GM23338 (cell line): ENCODE data around the gene LRRC28. TPM values are rescaled to one million over a fixed set of nuclear protein-coding genes. Genes with fewer than 3 reads are reported as not detected.

Experiments used
- ATAC-seq: fragments of 200-7000 bp; cut with Tn5 transposase; 3 replicates; pipeline ENCODE4 v1.9.1; 2020
- DNase-seq: peaks from one replicate; pipeline ENCODE4 v3.0.0-alpha.2; 2015; ENCODE audit warnings: low spot score
- H2AFZ ChIP-seq: fragments of 200-600 bp; sonication (generic); 2 replicates; pipeline ENCODE4 v1.8.0; 2016; ENCODE audit warnings: antibody characterized with exemption, mild to moderate bottlenecking, moderate library complexity
- H3F3A ChIP-seq: fragments of 200-600 bp; sonication (generic); replicated peaks from 2 replicates; pipeline ENCODE4 v1.8.0; 2017; ENCODE audit warnings: antibody characterized with exemption, mixed run types, low read depth
- H3K27ac ChIP-seq: fragments of 200-600 bp; sonication (generic); 2 replicates; pipeline ENCODE4 v1.6.1; 2016; ENCODE audit warnings: low read depth
- H3K27me3 ChIP-seq: fragments of 200-600 bp; sonication (generic); 2 replicates; pipeline ENCODE4 v1.8.0; 2016; ENCODE audit warnings: mild to moderate bottlenecking, mixed run types, moderate library complexity; ENCODE audit not compliant: insufficient read depth
- H3K36me3 ChIP-seq: fragments of 200-600 bp; sonication (generic); 2 replicates; pipeline ENCODE4 v1.8.0; 2016; ENCODE audit warnings: mild to moderate bottlenecking; ENCODE audit not compliant: insufficient read depth
- H3K4me1 ChIP-seq: fragments of 200-600 bp; sonication (generic); 2 replicates; pipeline ENCODE4 v1.8.0; 2016; ENCODE audit warnings: mild to moderate bottlenecking, moderate library complexity; ENCODE audit not compliant: insufficient read depth
- H3K4me2 ChIP-seq: fragments of 200-600 bp; sonication (generic); 2 replicates; pipeline ENCODE4 v1.7.1; 2017; ENCODE audit warnings: mixed run types
- H3K4me3 ChIP-seq: fragments of 200-600 bp; sonication (generic); 2 replicates; pipeline ENCODE4 v1.6.1; 2016; ENCODE audit warnings: mixed run types
- H3K79me2 ChIP-seq: fragments of 200-600 bp; sonication (generic); replicated peaks from 2 replicates; pipeline ENCODE4 v1.8.0; 2017; ENCODE audit warnings: mild to moderate bottlenecking; ENCODE audit not compliant: insufficient read depth
- H3K9me2 ChIP-seq: fragments of 200-600 bp; sonication (generic); 2 replicates; pipeline ENCODE4 v1.8.0; 2017; ENCODE audit not compliant: insufficient read depth
- H4K20me1 ChIP-seq: fragments of 200-600 bp; sonication (generic); replicated peaks from 2 replicates; pipeline ENCODE4 v1.8.0; 2017; ENCODE audit warnings: mild to moderate bottlenecking; ENCODE audit not compliant: insufficient read depth
- H3K27ac Mint-ChIP-seq: 2 replicates; pipeline ENCODE4 v1.8.0; 2020; ENCODE audit warnings: inconsistent platforms, mild to moderate bottlenecking, moderate library complexity, mixed read lengths
- H3K27me3 Mint-ChIP-seq: 3 replicates; pipeline ENCODE4 v1.8.0; 2022; ENCODE audit warnings: low read depth, mild to moderate bottlenecking, moderate library complexity, mixed read lengths, inconsistent platforms; ENCODE audit not compliant: insufficient read depth, poor library complexity
- H3K36me3 Mint-ChIP-seq: 3 replicates; pipeline ENCODE4 v1.8.0; 2021; ENCODE audit warnings: low read depth, mild to moderate bottlenecking, inconsistent platforms, moderate library complexity, mixed read lengths
- H3K4me1 Mint-ChIP-seq: 3 replicates; pipeline ENCODE4 v1.8.0; 2020; ENCODE audit warnings: mild to moderate bottlenecking, inconsistent platforms, mixed read lengths
- H3K4me3 Mint-ChIP-seq: 3 replicates; pipeline ENCODE4 v1.8.0; 2021; ENCODE audit warnings: moderate library complexity, mild to moderate bottlenecking, inconsistent platforms, mixed read lengths
- H3K9me3 Mint-ChIP-seq: 3 replicates; pipeline ENCODE4 v1.8.0; 2020; ENCODE audit warnings: moderate library complexity, mild to moderate bottlenecking, inconsistent platforms, mixed read lengths
- CREB1 ChIP-seq: fragments of 250-450 bp; sonication (Bioruptor Pico); IDR thresholded peaks from 2 replicates; pipeline ENCODE4 v1.5.0; 2020; ENCODE audit warnings: low read depth, mild to moderate bottlenecking, moderate library complexity
- EZH2phosphoT487 ChIP-seq: fragments of 200-600 bp; sonication (generic); IDR thresholded peaks from one replicate; pipeline ENCODE4 v1.8.1; 2018; ENCODE audit warnings: antibody characterized with exemption; ENCODE audit not compliant: unreplicated experiment
- JUNB ChIP-seq: IDR thresholded peaks from one replicate; pipeline ENCODE4 v1.6.1; 2016; ENCODE audit warnings: antibody characterized with exemption; ENCODE audit not compliant: unreplicated experiment
- NANOG ChIP-seq: IDR thresholded peaks from 2 replicates; pipeline ENCODE4 v1.6.1; 2016; ENCODE audit warnings: antibody characterized with exemption, borderline replicate concordance
- STAT1 ChIP-seq: IDR thresholded peaks from one replicate; pipeline ENCODE4 v1.6.1; 2016; ENCODE audit warnings: antibody characterized with exemption; ENCODE audit not compliant: unreplicated experiment
- ZNF114 ChIP-seq: fragments of 250-450 bp; sonication (Bioruptor Pico); IDR thresholded peaks from 2 replicates; pipeline ENCODE4 v1.5.0; 2020; ENCODE audit warnings: mild to moderate bottlenecking, moderate library complexity
- polyA plus RNA-seq: library from polyadenylated mRNA; unstranded; fragments of >200 nt; fragmentation: Nextera tagmentation; extraction: Ambion mirVana; gene quantifications from 2 replicates; pipeline ENCODE4 v1.2.1, GENCODE V29; 2016
- total RNA-seq: library from RNA; depleted of rRNA; stranded (reverse); fragments of >200 nt; shearing (Covaris generic); gene quantifications from 2 replicates; pipeline ENCODE4 v1.2.3, GENCODE V29; 2014
- TF ChIP-seq, protein P1 (sequence below): IDR thresholded peaks from one replicate; pipeline ENCODE4 v1.6.1; 2018; ENCODE audit warnings: antibody characterized with exemption; ENCODE audit not compliant: unreplicated experiment
- TF ChIP-seq, protein P2 (sequence below): fragments of 250-450 bp; sonication (Bioruptor Pico); IDR thresholded peaks from 2 replicates; pipeline ENCODE4 v1.5.0; 2020; ENCODE audit warnings: mild to moderate bottlenecking, moderate library complexity
- TF ChIP-seq, protein P3 (sequence below), 2 experiments: fragments of 200-600 bp in 1 of 2; sonication (generic) in 1 of 2; conservative IDR thresholded peaks; 2 replicates each; pipeline versions ENCODE4 v1.5.1 to v1.6.1; 2016 to 2017; ENCODE audit warnings: antibody characterized with exemption in 2 of 2, low read depth in 2 of 2, mild to moderate bottlenecking in 2 of 2, moderate library complexity in 1 of 2

The LRRC28 gene
- total and polyA plus RNA-seq, 2 experiments from 2014 or later: 12.9 to 28.4 TPM

DNA sequence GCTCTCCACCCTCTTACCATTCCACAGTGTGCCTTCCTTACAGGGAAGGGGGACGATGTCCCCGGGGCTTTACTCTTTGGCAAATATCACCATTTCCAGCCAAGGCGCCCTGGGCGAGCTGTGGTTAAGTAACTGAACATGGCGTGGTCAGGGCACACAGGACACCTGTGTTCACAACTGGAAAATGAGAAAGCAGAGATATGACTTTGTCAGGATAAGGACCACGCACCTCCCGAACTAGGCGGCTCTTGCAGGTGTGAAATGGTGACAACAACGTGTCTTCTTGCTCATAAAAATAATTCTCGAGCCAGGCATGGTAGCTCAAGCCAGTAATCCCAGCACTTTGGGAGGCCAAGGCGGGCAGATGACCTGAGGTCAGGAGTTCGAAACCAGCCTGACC, 154.8 kb downstream of the LRRC28 start (continued):
- TF ChIP-seq, protein P1, sequence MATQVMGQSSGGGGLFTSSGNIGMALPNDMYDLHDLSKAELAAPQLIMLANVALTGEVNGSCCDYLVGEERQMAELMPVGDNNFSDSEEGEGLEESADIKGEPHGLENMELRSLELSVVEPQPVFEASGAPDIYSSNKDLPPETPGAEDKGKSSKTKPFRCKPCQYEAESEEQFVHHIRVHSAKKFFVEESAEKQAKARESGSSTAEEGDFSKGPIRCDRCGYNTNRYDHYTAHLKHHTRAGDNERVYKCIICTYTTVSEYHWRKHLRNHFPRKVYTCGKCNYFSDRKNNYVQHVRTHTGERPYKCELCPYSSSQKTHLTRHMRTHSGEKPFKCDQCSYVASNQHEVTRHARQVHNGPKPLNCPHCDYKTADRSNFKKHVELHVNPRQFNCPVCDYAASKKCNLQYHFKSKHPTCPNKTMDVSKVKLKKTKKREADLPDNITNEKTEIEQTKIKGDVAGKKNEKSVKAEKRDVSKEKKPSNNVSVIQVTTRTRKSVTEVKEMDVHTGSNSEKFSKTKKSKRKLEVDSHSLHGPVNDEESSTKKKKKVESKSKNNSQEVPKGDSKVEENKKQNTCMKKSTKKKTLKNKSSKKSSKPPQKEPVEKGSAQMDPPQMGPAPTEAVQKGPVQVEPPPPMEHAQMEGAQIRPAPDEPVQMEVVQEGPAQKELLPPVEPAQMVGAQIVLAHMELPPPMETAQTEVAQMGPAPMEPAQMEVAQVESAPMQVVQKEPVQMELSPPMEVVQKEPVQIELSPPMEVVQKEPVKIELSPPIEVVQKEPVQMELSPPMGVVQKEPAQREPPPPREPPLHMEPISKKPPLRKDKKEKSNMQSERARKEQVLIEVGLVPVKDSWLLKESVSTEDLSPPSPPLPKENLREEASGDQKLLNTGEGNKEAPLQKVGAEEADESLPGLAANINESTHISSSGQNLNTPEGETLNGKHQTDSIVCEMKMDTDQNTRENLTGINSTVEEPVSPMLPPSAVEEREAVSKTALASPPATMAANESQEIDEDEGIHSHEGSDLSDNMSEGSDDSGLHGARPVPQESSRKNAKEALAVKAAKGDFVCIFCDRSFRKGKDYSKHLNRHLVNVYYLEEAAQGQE: no peak
- TF ChIP-seq ZNF114 (CRISPR knock-in tag) (no peak), JUNB (no peak)

DNA sequence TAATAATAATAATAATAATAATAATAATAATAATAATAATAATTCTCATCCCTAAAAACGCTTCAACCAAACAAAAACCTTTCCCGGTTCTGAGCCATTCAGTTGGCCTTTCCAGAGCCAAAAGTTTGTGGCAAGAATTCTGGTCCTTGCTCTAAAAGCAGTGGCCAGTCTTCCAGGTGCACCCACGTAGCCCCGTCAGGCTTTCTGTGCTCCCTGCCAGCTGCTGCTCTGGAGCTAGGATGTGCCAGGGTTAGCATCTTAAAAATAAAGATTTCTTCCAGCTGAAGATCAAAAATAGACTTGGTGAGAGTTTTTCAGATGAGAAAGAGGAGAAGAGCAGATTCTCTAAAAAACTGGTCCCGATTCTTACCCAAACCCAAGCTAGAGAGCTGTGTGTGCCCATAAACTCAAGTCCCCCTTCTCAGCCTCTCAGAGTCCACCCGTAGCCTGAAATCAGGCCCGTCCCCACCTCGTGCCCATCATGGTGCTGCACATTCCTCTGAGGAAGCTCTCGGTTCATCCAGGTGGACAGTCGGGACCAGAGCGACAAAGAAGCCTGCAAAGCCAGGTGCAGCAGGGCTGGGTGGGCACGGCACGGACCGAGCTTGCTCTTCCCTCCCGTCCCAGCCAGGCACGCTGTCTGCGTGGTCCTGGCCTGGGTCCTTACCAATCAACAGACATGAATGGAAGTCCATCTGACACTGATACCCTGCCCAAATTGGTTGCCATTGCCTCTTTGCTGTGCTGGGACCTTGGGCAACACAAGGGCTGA, 155.6 kb downstream of the LRRC28 start:
- Histone ChIP-seq H2AFZ (no peak overlapping the region), H3K9me2 (no peaks in the 10 kb centered on the region), H3F3A (no peaks in the 10 kb centered on the region), H3K27ac (no peak overlapping the region), H3K4me2 (no peak overlapping the region), H4K20me1 (no peaks in the 10 kb centered on the region), H3K4me3 (no peak overlapping the region), H3K79me2 (no peaks in the 10 kb centered on the region), H3K36me3 (no peaks in the 10 kb centered on the region), H3K4me1 (no peaks in the 10 kb centered on the region), H3K27me3 (no peaks in the 10 kb centered on the region)
- Mint-ChIP-seq H3K9me3 (no peaks in the 10 kb centered on the region), H3K27me3 (peaks cover 6% of the 10 kb centered on the region), H3K27ac (no peak overlapping the region), H3K4me3 (no peak overlapping the region), H3K4me1 (peaks cover 11% of the 10 kb centered on the region), H3K36me3 (no peaks in the 10 kb centered on the region)
- ATAC-seq (no peak), DNase-seq (no peak)
- no peak for TF ChIP-seq ZNF114 (CRISPR knock-in tag)
- TF ChIP-seq, protein P2, sequence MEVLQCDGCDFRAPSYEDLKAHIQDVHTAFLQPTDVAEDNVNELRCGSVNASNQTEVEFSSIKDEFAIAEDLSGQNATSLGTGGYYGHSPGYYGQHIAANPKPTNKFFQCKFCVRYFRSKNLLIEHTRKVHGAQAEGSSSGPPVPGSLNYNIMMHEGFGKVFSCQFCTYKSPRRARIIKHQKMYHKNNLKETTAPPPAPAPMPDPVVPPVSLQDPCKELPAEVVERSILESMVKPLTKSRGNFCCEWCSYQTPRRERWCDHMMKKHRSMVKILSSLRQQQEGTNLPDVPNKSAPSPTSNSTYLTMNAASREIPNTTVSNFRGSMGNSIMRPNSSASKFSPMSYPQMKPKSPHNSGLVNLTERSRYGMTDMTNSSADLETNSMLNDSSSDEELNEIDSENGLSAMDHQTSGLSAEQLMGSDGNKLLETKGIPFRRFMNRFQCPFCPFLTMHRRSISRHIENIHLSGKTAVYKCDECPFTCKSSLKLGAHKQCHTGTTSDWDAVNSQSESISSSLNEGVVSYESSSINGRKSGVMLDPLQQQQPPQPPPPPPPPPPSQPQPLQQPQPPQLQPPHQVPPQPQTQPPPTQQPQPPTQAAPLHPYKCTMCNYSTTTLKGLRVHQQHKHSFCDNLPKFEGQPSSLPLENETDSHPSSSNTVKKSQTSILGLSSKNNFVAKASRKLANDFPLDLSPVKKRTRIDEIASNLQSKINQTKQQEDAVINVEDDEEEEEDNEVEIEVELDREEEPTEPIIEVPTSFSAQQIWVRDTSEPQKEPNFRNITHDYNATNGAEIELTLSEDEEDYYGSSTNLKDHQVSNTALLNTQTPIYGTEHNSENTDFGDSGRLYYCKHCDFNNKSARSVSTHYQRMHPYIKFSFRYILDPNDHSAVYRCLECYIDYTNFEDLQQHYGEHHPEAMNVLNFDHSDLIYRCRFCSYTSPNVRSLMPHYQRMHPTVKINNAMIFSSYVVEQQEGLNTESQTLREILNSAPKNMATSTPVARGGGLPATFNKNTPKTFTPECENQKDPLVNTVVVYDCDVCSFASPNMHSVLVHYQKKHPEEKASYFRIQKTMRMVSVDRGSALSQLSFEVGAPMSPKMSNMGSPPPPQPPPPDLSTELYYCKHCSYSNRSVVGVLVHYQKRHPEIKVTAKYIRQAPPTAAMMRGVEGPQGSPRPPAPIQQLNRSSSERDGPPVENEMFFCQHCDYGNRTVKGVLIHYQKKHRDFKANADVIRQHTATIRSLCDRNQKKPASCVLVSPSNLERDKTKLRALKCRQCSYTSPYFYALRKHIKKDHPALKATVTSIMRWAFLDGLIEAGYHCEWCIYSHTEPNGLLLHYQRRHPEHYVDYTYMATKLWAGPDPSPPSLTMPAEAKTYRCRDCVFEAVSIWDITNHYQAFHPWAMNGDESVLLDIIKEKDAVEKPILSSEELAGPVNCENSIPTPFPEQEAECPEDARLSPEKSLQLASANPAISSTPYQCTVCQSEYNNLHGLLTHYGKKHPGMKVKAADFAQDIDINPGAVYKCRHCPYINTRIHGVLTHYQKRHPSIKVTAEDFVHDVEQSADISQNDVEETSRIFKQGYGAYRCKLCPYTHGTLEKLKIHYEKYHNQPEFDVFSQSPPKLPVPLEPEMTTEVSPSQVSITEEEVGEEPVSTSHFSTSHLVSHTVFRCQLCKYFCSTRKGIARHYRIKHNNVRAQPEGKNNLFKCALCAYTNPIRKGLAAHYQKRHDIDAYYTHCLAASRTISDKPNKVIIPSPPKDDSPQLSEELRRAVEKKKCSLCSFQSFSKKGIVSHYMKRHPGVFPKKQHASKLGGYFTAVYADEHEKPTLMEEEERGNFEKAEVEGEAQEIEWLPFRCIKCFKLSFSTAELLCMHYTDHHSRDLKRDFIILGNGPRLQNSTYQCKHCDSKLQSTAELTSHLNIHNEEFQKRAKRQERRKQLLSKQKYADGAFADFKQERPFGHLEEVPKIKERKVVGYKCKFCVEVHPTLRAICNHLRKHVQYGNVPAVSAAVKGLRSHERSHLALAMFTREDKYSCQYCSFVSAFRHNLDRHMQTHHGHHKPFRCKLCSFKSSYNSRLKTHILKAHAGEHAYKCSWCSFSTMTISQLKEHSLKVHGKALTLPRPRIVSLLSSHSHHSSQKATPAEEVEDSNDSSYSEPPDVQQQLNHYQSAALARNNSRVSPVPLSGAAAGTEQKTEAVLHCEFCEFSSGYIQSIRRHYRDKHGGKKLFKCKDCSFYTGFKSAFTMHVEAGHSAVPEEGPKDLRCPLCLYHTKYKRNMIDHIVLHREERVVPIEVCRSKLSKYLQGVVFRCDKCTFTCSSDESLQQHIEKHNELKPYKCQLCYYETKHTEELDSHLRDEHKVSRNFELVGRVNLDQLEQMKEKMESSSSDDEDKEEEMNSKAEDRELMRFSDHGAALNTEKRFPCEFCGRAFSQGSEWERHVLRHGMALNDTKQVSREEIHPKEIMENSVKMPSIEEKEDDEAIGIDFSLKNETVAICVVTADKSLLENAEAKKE (CRISPR knock-in tag): no peak
- TF ChIP-seq, protein P1: no peak
- TF ChIP-seq, protein P3, sequence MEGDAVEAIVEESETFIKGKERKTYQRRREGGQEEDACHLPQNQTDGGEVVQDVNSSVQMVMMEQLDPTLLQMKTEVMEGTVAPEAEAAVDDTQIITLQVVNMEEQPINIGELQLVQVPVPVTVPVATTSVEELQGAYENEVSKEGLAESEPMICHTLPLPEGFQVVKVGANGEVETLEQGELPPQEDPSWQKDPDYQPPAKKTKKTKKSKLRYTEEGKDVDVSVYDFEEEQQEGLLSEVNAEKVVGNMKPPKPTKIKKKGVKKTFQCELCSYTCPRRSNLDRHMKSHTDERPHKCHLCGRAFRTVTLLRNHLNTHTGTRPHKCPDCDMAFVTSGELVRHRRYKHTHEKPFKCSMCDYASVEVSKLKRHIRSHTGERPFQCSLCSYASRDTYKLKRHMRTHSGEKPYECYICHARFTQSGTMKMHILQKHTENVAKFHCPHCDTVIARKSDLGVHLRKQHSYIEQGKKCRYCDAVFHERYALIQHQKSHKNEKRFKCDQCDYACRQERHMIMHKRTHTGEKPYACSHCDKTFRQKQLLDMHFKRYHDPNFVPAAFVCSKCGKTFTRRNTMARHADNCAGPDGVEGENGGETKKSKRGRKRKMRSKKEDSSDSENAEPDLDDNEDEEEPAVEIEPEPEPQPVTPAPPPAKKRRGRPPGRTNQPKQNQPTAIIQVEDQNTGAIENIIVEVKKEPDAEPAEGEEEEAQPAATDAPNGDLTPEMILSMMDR (conservative IDR thresholded peaks at IDR 0.05; ENCODE audit: low read depth in 2 of 2): no peak
- no peak for TF ChIP-seq NANOG
- no peak for TF ChIP-seq STAT1
- no peak for TF ChIP-seq EZH2phosphoT487
- no peak for TF ChIP-seq CREB1 (CRISPR knock-in tag)
